HG03159 (cell line): ENCODE data around the gene ACAN.

Experiments used
- ATAC-seq: cut with Tn5 transposase; IDR thresholded peaks from one replicate; pipeline ENCODE4 v1.9.1; 2021; ENCODE audit warnings: mild to moderate bottlenecking, moderate library complexity; ENCODE audit not compliant: unreplicated experiment

The ACAN gene

GRCh38 chr15:88874275-88874674 is 71.0 kb downstream of the ACAN start:
- no peak for ATAC-seq

GRCh38 chr15:88874684-88875083 is 71.4 kb downstream of the ACAN start:
- ATAC-seq = no peak

- ATAC-seq = no peak
Measured at GRCh38 chr15:88876573-88876972, 73.3 kb downstream of the ACAN start.

GRCh38 chr15:88877415-88877814 is 74.2 kb downstream of the ACAN start:
- no peak for ATAC-seq

- ATAC-seq = no peak
Measured at GRCh38 chr15:88877906-88878305, 74.7 kb downstream of the ACAN start.

GRCh38 chr15:88878720-88879184 is 75.5 kb downstream of the ACAN start:
- peak; percentile 79 for ATAC-seq

GRCh38 chr15:88880944-88881740 is 77.9 kb downstream of the ACAN start:
- ATAC-seq = no peak

GRCh38 chr15:88881775-88882174 is 78.5 kb downstream of the ACAN start:
- no peak for ATAC-seq

- ATAC-seq = no peak
Measured at GRCh38 chr15:88882785-88883184, 79.5 kb downstream of the ACAN start.

- ATAC-seq = no peak
Measured at GRCh38 chr15:88887068-88887580, 83.9 kb downstream of the ACAN start.

GRCh38 chr15:88888719-88889118 is 85.5 kb downstream of the ACAN start:
- ATAC-seq = no peak

- no peak for ATAC-seq
Measured at GRCh38 chr15:88890495-88890894, 87.3 kb downstream of the ACAN start.

GRCh38 chr15:88891540-88892254 is 88.5 kb downstream of the ACAN start:
- ATAC-seq = no peak

GRCh38 chr15:88894348-88894818 is 91.1 kb downstream of the ACAN start:
- peak; percentile 55 for ATAC-seq

GRCh38 chr15:88894819-88895767 is 91.9 kb downstream of the ACAN start, which contains the start of gene HAPLN3:
HAPLN3 (minus strand) TSS chr15:88895544; CDS start chr15:88887298, 8,246 bp downstream.
- ATAC-seq = peak; percentile 47

GRCh38 chr15:88896333-88897033 is 93.2 kb downstream of the ACAN start:
- ATAC-seq = no peak

GRCh38 chr15:88897142-88897455 is 93.9 kb downstream of the ACAN start:
- no peak for ATAC-seq

- no peak for ATAC-seq
Measured at GRCh38 chr15:88897456-88898194, 94.4 kb downstream of the ACAN start.

- no peak for ATAC-seq
Measured at GRCh38 chr15:88898736-88899135, 95.5 kb downstream of the ACAN start.
